AG04450 (cell line): ENCODE data around the gene SST. TPM values are rescaled to one million over a fixed set of nuclear protein-coding genes. Genes with fewer than 3 reads are reported as not detected.

Experiments used
- CTCF ChIA-PET: fragments of 300-600, 350-600 bp; formaldehyde crosslinking; extraction: SDS; loops from one replicate; lab custom pipeline; 2022; ENCODE audit warnings: antibody characterized with exemption, inconsistent platforms; lab: Charles Lee
- POLR2A ChIA-PET: fragments of 350-600 bp; formaldehyde crosslinking; extraction: SDS; loops from one replicate; lab custom pipeline; 2021; ENCODE audit warnings: antibody characterized with exemption, inconsistent platforms; lab: Yijun Ruan, JAX
- DNase-seq: peaks from one replicate; pipeline ENCODE4 v3.0.0-alpha.2; 2011; ENCODE audit warnings: low read depth, low spot score
- H3K27ac ChIP-seq: one replicate; pipeline ENCODE4 v1.5.1; 2012; ENCODE audit warnings: low read depth, low read length, control low read depth
- H3K27me3 ChIP-seq: one replicate; pipeline ENCODE4 v1.6.0; 2012; ENCODE audit warnings: low read length; ENCODE audit not compliant: control insufficient read depth, insufficient read depth
- H3K4me3 ChIP-seq: 2 replicates; pipeline ENCODE4 v1.5.1; 2011; ENCODE audit warnings: mild to moderate bottlenecking, low read depth, low read length, control low read depth
- H3K9me3 ChIP-seq: 2 replicates; pipeline ENCODE4 v1.5.1; 2012; ENCODE audit warnings: low read length; ENCODE audit not compliant: control insufficient read depth, insufficient read depth
- CTCF ChIP-seq: IDR thresholded peaks from 2 replicates; pipeline ENCODE4 v1.5.1; 2011; ENCODE audit warnings: low read depth, low read length, control low read depth, inconsistent platforms
- polyA plus RNA-seq: library from polyadenylated mRNA; depleted of rRNA; stranded (reverse); fragments of >200 nt; gene quantifications from 2 replicates; pipeline ENCODE4 v1.2.3, GENCODE V29; 2011

SST gene
- polyA plus RNA-seq, 1 experiment = not detected

GRCh38 chr3:187641320-187642016 is 28.7 kb downstream of the SST start:
- CTCF ChIA-PET = no interaction called here
- POLR2A ChIA-PET = no interaction called here
- Histone ChIP-seq H3K4me3 (no peak overlapping the region), H3K27ac (no peak overlapping the region), H3K9me3 (no peaks in the 10 kb centered on the region), H3K27me3 (peaks cover 6% of the 10 kb centered on the region)
- TF ChIP-seq CTCF = no peak
- no peak for DNase-seq

- TF ChIP-seq CTCF = no peak
- ChIA-PET POLR2A (no interaction called here), CTCF (no interaction called here)
- Histone ChIP-seq H3K27ac (no peak overlapping the region), H3K9me3 (no peaks in the 10 kb centered on the region), H3K4me3 (no peak overlapping the region), H3K27me3 (peaks cover 6% of the 10 kb centered on the region)
- DNase-seq = no peak
Measured at GRCh38 chr3:187640569-187641059, 29.6 kb downstream of the SST start.

GRCh38 chr3:187639927-187640568 is 30.1 kb downstream of the SST start:
- DNase-seq = no peak
- ChIA-PET POLR2A (no interaction called here), CTCF (no interaction called here)
- no peaks in the 10 kb centered on the region for H3K9me3 ChIP-seq
- TF ChIP-seq CTCF = no peak
- peaks cover 6% of the 10 kb centered on the region for H3K27me3 ChIP-seq
- no peak overlapping the region for H3K27ac ChIP-seq
- no peak overlapping the region for H3K4me3 ChIP-seq

- ChIA-PET POLR2A (no interaction called here), CTCF (no interaction called here)
- H3K27me3 ChIP-seq = peaks cover 9% of the 10 kb centered on the region
- H3K27ac ChIP-seq = no peak overlapping the region
- no peak overlapping the region for H3K4me3 ChIP-seq
- TF ChIP-seq CTCF = no peak
- no peak for DNase-seq
- H3K9me3 ChIP-seq = no peaks in the 10 kb centered on the region; the same call in 1 of the 2 replicates
Measured at GRCh38 chr3:187636528-187636927, 33.7 kb downstream of the SST start.

- no peak overlapping the region for H3K4me3 ChIP-seq
- no peaks in the 10 kb centered on the region; the same call in 1 of the 2 replicates for H3K9me3 ChIP-seq
- no peak for TF ChIP-seq CTCF
- ChIA-PET POLR2A (no interaction called here), CTCF (no interaction called here)
- DNase-seq = no peak
- H3K27me3 ChIP-seq = peaks cover 4% of the 10 kb centered on the region
- H3K27ac ChIP-seq = no peak overlapping the region
Measured at GRCh38 chr3:187630404-187630803, 39.8 kb downstream of the SST start.
